Left ventricle myocardium inferior (tissue), 1 donor: ENCODE results near the gene TSTD2. TPM values are rescaled to one million over a fixed set of nuclear protein-coding genes. Genes with fewer than 3 reads are reported as not detected.
A peak's percentile ranks its signal among the peaks of the same experiment; 100 is the strongest.

Experiments used
- DNase-seq: peaks from one replicate; pipeline ENCODE4 v3.0.0-alpha.2; 2020
- H3K27ac ChIP-seq: fragments of 200-600 bp; replicated peaks from 2 replicates; pipeline ENCODE4 v1.8.0; 2021
- H3K27me3 ChIP-seq: fragments of 200-600 bp; 2 replicates; pipeline ENCODE4 v1.8.0; 2021; ENCODE audit warnings: low read depth
- H3K36me3 ChIP-seq: fragments of 200-600 bp; 2 replicates; pipeline ENCODE4 v1.8.0; 2021
- H3K4me1 ChIP-seq: fragments of 200-600 bp; 2 replicates; pipeline ENCODE4 v1.8.0; 2021
- H3K4me3 ChIP-seq: fragments of 200-600 bp; 2 replicates; pipeline ENCODE4 v1.8.0; 2021; ENCODE audit warnings: mild to moderate bottlenecking, moderate library complexity
- H3K9me3 ChIP-seq: fragments of 200-600 bp; replicated peaks from 2 replicates; pipeline ENCODE4 v1.8.0; 2021
- intact Hi-C: fragments of 100-400 bp; cut with micrococcal nuclease; formaldehyde crosslinking; loops from one replicate; pipeline ENCODE4 v1.11.0; 2022
- total RNA-seq: library from RNA; stranded (reverse); fragmentation: NEBNext Ultra II Directional; extraction: Animal tissue kit (Norgen Biotek cat#: 25700); gene quantifications from one replicate; pipeline ENCODE4 v1.2.1, GENCODE V29; 2021
- TF ChIP-seq, protein P1 (sequence below): fragments of 200-600 bp; IDR thresholded peaks from 2 replicates; pipeline ENCODE4 v1.8.0; 2021; ENCODE audit warnings: antibody characterized with exemption, mild to moderate bottlenecking, borderline replicate concordance
- donor health status: DM: no; HTN: yes; CAD: no; lungs with severe emphysema.

TSTD2 gene
- total RNA-seq, 1 donor from 2014 or later, result 24.5 TPM

- H3K9me3 ChIP-seq, result no peaks in the 10 kb centered on the region
- peaks cover 48% of the 10 kb centered on the region for H3K36me3 ChIP-seq
- no peak for DNase-seq
- H3K4me3 ChIP-seq, result no peak overlapping the region
- H3K4me1 ChIP-seq, result peaks cover 32% of the 10 kb centered on the region
- peak overlapping the region; percentile 76 for H3K27ac ChIP-seq
- no peaks in the 10 kb centered on the region for H3K27me3 ChIP-seq
- intact Hi-C loops, result no loop called here
- TF ChIP-seq, protein P1, sequence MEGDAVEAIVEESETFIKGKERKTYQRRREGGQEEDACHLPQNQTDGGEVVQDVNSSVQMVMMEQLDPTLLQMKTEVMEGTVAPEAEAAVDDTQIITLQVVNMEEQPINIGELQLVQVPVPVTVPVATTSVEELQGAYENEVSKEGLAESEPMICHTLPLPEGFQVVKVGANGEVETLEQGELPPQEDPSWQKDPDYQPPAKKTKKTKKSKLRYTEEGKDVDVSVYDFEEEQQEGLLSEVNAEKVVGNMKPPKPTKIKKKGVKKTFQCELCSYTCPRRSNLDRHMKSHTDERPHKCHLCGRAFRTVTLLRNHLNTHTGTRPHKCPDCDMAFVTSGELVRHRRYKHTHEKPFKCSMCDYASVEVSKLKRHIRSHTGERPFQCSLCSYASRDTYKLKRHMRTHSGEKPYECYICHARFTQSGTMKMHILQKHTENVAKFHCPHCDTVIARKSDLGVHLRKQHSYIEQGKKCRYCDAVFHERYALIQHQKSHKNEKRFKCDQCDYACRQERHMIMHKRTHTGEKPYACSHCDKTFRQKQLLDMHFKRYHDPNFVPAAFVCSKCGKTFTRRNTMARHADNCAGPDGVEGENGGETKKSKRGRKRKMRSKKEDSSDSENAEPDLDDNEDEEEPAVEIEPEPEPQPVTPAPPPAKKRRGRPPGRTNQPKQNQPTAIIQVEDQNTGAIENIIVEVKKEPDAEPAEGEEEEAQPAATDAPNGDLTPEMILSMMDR, result no peak
Measured at GRCh38 chr9:97571664-97572063, 61.5 kb downstream of the TSTD2 start.

- Histone ChIP-seq H3K4me3 (no peak overlapping the region), H3K9me3 (no peaks in the 10 kb centered on the region), H3K27ac (peak overlapping the region; percentile 76), H3K27me3 (no peaks in the 10 kb centered on the region), H3K36me3 (peaks cover 51% of the 10 kb centered on the region), H3K4me1 (peaks cover 32% of the 10 kb centered on the region)
- intact Hi-C loops, result no loop called here
- peak; percentile 85 for DNase-seq
- TF ChIP-seq, protein P1, result no peak
Measured at GRCh38 chr9:97570899-97571298, 62.3 kb downstream of the TSTD2 start.

- H3K36me3 ChIP-seq, result peaks cover 35% of the 10 kb centered on the region
- TF ChIP-seq, protein P1, result no peak
- no peak for DNase-seq
- no peaks in the 10 kb centered on the region for H3K9me3 ChIP-seq
- H3K27ac ChIP-seq, result peak overlapping the region; percentile 15
- H3K27me3 ChIP-seq, result no peaks in the 10 kb centered on the region
- intact Hi-C loops, result no loop called here
- H3K4me1 ChIP-seq, result peaks cover 48% of the 10 kb centered on the region
- H3K4me3 ChIP-seq, result no peak overlapping the region
Measured at GRCh38 chr9:97568461-97569275, 64.5 kb downstream of the TSTD2 start.

DNA sequence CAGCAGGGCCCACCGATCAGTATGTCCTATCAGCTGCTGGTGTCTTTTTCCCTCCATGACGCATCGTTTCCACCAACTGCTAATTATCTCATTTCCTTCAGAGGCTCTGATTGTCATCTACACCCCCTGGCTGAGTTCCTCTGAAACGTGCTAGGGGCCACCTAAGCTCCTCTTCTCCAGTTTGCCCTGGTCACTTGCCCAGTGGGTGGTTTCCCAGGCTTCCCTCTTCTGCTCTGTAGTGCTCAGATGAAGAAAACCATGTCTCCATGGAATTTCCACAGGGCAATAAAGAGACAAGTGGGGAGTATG lies 65.3 kb downstream of the TSTD2 start:
- H3K36me3 ChIP-seq, result peaks cover 32% of the 10 kb centered on the region
- no peaks in the 10 kb centered on the region for H3K27me3 ChIP-seq
- no peak overlapping the region for H3K27ac ChIP-seq
- H3K4me3 ChIP-seq, result no peak overlapping the region
- no peaks in the 10 kb centered on the region for H3K9me3 ChIP-seq
- intact Hi-C loops, result no loop called here
- no peak for DNase-seq
- peaks cover 56% of the 10 kb centered on the region for H3K4me1 ChIP-seq
- TF ChIP-seq, protein P1, result no peak

DNA sequence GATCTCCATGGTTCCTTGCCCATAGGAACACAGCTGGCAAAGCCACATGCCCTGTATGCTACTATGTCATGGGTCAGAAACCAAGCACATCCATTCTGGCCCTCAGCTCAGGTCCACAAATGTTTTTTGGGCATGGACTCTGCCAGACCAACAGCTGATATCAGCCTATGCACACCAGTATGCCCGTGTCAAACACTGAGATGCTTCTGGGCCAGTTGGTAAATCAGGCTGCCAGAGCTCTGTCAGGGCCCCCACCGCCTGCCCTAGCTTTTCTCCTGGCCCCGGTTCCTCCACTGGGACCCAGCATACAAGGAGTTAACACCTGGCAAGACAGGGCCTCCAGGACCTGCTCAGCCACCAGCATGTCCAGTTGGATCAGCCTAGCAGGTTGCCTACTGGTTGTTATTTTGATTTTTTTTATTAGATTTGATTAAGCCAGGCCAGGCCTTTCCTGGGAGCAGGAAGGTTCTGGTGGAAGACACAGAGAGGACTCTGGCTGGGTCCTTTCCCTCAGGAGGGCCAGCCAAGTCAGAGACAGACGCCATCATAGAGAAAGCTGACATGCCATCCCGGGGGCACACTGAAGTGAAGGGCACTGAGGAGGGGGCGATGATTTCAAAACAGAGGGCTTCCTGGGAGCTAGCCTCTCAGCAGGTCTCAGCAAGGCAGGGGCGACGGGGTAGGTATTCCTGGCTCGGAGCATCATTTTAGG lies 65.8 kb downstream of the TSTD2 start:
- DNase-seq, result no peak
- H3K27ac ChIP-seq, result no peak overlapping the region
- TF ChIP-seq, protein P1, result no peak
- no peaks in the 10 kb centered on the region for H3K9me3 ChIP-seq
- peaks cover 56% of the 10 kb centered on the region for H3K4me1 ChIP-seq
- intact Hi-C loops, result no loop called here
- no peak overlapping the region for H3K4me3 ChIP-seq
- peaks cover 32% of the 10 kb centered on the region for H3K36me3 ChIP-seq
- H3K27me3 ChIP-seq, result no peaks in the 10 kb centered on the region
